ENCODE measurements around the gene SLC25A39.
A peak's percentile ranks its signal among the peaks of the same experiment; 100 is the strongest.
"Not testable (repeated sequence)": the region's sequence is repeated elsewhere in the genome, so short reads cannot be mapped to it uniquely, and the experiment has no call there.

SLC25A39 gene

DNA sequence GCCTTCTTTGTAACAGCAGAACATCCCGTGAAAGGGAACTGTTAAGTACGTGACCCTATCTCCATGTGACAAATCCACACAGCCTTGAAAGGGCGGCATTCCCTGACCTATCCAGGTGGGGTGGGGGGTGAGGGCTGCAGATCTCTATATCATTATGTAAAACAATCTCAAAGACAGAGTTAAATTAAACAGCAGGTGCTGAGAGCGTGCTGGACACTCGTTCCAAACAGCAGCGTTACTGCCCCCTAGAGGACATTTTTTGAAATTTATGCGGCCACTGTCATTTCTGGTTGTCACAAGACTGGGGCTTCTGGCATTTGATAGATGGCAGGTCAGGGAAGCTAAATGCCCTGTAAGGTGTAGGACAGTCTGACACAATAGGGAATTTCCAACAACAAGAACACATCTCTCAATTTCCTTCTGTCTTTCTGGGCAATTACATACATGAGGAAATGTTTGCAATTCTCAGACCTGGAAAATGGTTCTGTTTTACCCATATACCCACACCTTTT lies 6.7 kb upstream of the SLC25A39 start:
- ATAC-seq = peak; percentile 47
- DNase-seq = peak; percentile 75
- Mint-ChIP-seq H3K9me3 (no peaks in the 10 kb centered on the region), H3K4me1 (peaks cover 18% of the 10 kb centered on the region), H3K27ac (peak overlapping the region; percentile 19), H3K36me3 (ENCODE audit: low read depth) (no peaks in the 10 kb centered on the region), H3K4me3 (no peak overlapping the region), H3K27me3 (no peaks in the 10 kb centered on the region)

DNA sequence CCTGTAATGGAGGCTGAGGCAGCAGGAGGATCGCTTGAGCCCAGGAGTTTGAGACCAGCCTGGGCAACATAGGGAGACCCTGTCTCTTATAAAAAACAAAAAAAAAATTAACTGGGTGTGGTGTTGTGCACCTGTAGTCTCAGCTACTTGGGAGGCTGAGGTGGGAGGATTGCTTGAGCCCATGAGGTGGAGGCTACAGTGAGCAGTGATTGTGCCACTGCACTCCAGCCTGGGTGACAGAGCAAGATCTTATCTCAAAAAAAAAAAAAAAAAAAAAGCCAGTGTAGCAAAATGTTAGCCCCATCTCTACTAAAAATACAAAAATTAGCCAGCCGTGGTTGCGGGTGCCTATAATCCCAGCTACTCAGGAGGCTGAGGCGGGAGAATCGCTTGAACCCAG lies 5.6 kb upstream of the SLC25A39 start:
- not testable (repeated sequence) for H3K4me3 Mint-ChIP-seq; H3K9me3 Mint-ChIP-seq; ATAC-seq; H3K27me3 Mint-ChIP-seq; H3K27ac Mint-ChIP-seq; H3K36me3 Mint-ChIP-seq (ENCODE audit: low read depth); DNase-seq
- H3K4me1 Mint-ChIP-seq = peaks cover 26% of the 10 kb centered on the region

DNA sequence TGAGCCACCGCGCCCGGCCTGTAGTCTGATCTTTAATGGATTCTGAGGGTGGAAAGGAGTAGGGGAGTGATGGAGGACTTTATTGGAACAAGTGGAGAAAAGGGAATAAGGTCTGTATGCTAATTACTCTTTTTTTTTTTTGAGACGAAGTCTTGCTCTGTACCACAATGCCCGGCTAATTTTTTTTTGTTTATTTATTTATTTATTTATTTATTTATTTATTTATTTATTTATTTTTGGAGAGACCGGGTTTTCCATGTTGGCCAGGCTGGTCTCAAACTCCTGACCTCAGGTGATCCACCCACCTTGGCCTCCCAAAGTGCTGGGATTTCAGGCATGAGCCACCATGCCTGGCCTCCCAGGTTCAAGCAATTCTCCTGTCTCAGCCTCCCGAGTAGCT lies 4.9 kb upstream of the SLC25A39 start:
- not testable (repeated sequence) for H3K27me3 Mint-ChIP-seq; ATAC-seq; H3K36me3 Mint-ChIP-seq (ENCODE audit: low read depth); H3K9me3 Mint-ChIP-seq; DNase-seq; H3K27ac Mint-ChIP-seq; H3K4me3 Mint-ChIP-seq
- peaks cover 30% of the 10 kb centered on the region for H3K4me1 Mint-ChIP-seq

DNA sequence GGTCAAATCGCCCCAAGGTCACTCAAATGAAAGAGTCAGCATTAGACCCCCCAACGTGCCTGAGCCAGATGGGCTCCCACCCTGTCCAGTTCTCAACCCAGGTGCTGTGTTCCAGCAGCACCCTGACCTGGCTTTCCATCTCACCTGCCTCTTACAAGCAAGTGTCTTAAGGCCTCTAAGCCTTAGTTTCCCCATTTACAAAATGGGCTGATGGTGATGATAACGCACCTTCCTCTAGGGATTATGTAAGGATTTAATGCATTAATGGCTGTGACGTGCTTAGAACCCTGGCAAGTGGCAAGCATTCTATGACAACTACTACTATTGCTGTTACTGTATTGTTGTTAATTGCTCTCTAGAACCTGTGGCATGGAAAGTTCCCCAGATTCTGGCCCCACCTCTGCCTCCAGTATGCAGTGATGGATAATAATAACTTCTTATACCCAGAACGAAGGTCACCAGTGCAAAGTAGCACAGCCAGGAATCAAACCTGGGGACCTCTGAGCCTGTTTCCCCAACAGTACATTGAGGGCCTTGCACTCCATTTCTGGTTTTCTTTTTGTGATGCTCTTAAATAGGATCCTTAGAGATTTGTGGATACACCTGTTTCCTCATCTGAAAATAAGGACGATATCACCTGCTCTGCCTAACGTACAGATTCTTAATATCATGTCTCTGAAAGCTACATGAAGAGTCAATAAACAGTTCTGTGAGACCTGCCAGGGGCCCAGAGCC lies 3.3 kb upstream of the SLC25A39 start:
- Mint-ChIP-seq H3K27me3 (no peaks in the 10 kb centered on the region), H3K9me3 (no peaks in the 10 kb centered on the region), H3K4me1 (peaks cover 40% of the 10 kb centered on the region), H3K4me3 (peak overlapping the region; percentile 29), H3K27ac (peak overlapping the region; percentile 35), H3K36me3 (ENCODE audit: low read depth) (peaks cover 2% of the 10 kb centered on the region)
- no peak for ATAC-seq
- no peak for DNase-seq

DNA sequence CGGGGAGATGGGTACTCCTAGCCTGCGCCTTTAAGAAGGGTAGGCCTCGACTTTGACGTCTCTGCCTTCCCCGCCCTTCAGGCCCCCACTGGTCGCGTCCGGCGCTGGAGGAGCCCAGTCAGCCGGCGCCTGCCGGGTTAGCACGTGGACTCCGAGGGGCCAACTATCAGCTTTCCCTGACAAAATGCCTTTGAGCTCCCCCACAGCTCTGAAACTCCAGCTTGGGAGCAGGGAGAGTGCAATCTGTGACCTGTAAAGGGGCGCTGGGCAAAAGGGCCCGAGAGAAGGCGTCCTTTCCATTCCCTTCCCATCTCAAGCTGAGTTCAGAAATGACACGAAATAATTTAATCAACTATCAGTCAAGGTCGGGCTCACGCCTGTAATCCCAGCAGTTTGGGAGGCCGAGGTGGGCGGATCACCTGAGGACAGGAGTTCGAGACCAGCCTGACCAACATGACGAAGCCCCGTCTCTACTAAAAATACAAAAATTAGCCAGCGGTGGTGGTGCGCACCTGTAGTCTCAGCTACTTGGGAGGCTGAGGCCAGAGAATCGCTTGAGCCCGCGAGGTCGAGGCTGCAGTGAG lies 2.3 kb upstream of the SLC25A39 start:
- Mint-ChIP-seq H3K4me1 (peaks cover 40% of the 10 kb centered on the region), H3K36me3 (ENCODE audit: low read depth) (peaks cover 4% of the 10 kb centered on the region), H3K9me3 (no peaks in the 10 kb centered on the region), H3K27ac (peak overlapping the region; percentile 84), H3K27me3 (no peaks in the 10 kb centered on the region), H3K4me3 (peak overlapping the region; percentile 87)
- ATAC-seq = peak; percentile 75
- DNase-seq = peak; percentile 89

DNA sequence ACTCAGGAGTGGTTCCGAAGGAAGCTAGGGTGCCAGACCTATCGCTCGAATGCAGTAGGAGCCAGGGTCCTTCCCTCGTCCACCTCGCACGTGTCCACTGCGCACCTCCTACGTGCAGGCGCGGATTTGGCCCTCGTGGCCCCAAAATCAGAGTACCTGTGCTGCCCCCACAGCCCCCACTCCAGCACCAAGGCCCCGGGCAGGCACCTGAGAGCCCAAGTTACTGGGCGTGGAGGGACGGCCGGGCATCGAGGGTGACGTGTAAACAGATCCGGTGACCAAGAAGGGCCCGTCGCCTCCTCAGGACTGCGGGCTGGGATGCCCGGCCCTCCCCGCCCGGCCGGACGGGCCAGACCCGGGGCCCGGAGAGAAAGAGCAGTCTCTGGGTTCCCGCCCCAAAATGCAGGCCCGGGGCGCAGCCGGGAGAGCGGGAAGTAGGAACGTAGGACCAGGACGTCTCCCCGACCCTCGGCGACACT lies 492 bp downstream of the SLC25A39 start:
- H3K9me3 Mint-ChIP-seq = no peaks in the 10 kb centered on the region
- H3K27ac Mint-ChIP-seq = peak overlapping the region; percentile 73
- H3K4me3 Mint-ChIP-seq = peak overlapping the region; percentile 83
- H3K4me1 Mint-ChIP-seq = peaks cover 32% of the 10 kb centered on the region
- ATAC-seq (no peak), DNase-seq (no peak)
- H3K36me3 Mint-ChIP-seq (ENCODE audit: low read depth) = peaks cover 9% of the 10 kb centered on the region
- H3K27me3 Mint-ChIP-seq = no peaks in the 10 kb centered on the region

DNA sequence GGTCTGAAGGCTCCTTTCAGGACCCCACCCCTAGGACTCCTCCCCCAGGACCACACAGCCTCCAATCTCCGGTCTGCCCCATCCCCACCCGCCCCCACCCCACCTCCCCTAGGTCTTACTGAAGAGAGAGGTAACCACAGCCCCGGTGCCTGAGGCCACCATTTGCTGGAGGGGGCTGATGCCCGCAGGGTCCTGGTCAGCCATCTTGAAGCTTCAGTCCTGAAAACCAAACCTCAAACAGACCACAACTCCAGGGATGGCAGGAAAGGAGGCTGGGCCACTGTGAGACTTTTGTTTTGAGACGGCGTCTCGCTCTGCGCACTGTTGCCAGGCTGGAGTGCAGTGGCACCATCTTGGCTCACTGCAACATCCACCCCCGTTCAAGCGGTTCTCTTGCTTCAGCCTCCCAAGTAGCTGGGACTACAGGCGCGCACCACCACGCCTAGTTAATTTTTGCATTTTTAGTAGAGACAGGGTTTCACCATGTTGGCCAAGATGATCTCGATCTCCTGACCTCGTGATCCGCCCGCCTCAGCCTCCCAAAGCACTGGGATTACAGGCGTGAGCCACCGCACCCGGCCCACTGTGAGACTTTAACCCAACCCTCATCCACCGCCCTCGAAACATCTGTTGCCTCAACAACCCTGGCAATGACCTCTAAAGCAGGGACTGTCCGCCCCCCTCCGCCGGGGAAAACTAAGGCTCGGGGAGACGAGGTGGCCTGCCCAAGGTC lies 1.1 kb downstream of the SLC25A39 start:
- ATAC-seq = no peak
- Mint-ChIP-seq H3K36me3 (ENCODE audit: low read depth) (peaks cover 9% of the 10 kb centered on the region), H3K9me3 (no peaks in the 10 kb centered on the region), H3K4me1 (peaks cover 32% of the 10 kb centered on the region), H3K27me3 (no peaks in the 10 kb centered on the region), H3K4me3 (peak overlapping the region; percentile 83), H3K27ac (peak overlapping the region; percentile 73)
- no peak for DNase-seq

DNA sequence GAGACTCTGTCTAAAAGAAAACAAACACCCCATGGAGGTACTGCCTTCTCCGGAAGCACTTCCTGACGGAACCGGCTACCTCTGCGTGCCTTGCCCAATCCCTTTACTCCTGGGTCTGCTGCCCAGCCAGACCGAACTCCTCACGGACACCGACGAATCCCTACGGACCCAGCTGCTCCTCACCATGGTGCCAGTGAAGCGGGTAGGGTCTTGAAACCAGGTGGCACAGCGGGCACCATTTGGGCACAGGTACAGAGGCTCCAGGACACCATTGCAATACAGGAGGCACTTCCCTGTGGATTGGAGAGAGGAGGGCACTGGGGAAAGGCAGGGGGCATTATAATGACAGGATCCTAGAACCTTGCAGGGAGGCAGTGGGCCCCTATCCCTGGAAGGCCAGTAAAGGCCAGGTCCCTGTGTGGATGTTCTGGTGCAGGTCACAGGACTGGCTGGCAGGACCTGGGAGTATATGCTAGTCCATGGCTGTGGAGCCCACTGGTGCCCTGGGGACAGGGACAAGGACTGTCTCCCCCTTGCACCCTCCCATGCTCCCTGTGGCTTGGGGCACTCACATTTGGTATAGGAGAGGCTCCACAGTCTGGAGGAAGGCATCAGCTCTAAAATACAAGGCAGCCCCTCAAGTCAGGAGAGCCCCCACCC lies 2.3 kb downstream of the SLC25A39 start:
- H3K4me3 Mint-ChIP-seq = no peak overlapping the region

DNA sequence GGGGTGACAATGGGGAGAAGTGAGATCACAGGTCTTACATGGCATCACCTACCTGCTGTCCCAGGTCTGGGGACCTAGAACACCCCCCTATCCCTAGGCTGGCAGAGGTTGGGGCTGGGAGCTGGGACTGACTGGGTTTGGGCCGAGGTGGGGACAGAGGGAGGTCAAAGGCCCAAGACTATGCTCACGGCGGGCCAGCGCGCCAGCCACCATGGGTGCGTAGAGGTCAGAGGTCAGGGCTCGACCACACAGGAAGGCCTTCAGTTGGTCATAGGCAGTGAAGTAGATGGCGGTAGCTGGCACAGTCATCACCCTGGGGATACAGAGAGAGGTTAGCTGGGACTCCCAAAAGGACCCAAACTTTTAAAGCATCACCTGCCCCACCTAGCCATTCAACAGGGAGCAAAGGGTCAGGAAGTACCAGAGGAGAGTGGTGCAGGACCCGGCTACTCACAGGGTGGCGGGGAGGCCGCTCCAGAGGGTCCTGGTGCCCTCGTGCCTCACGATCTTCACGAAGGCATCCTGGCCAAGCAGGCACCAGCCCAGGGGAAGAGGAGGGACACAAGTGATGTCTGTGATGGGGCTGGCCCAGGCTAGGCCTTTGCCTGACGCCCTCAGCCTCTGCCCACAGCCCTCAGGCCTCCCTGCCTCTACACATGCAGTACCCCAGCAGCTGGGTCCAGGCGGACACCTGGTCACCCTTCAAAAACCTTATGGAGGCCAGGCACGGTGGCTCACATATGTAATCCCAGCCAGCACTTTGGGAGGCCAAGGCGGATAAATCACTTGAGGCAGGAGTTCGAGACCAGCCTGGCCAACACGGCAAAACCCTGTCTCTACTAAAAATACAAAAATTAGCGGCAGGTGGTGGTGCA lies 3.1 kb downstream of the SLC25A39 start:
- Mint-ChIP-seq H3K27ac (no peak overlapping the region), H3K9me3 (no peaks in the 10 kb centered on the region), H3K4me3 (no peak overlapping the region), H3K4me1 (peaks cover 28% of the 10 kb centered on the region), H3K27me3 (peaks cover 12% of the 10 kb centered on the region), H3K36me3 (ENCODE audit: low read depth) (peaks cover 9% of the 10 kb centered on the region)
- ATAC-seq = no peak
- no peak for DNase-seq

More for the DNA sequence above, 2.3 kb downstream of the SLC25A39 start:
- Mint-ChIP-seq H3K27ac (no peak overlapping the region), H3K27me3 (peaks cover 3% of the 10 kb centered on the region), H3K4me1 (peaks cover 29% of the 10 kb centered on the region), H3K9me3 (no peaks in the 10 kb centered on the region), H3K36me3 (ENCODE audit: low read depth) (peaks cover 9% of the 10 kb centered on the region)
- no peak for DNase-seq
- ATAC-seq = no peak

DNA sequence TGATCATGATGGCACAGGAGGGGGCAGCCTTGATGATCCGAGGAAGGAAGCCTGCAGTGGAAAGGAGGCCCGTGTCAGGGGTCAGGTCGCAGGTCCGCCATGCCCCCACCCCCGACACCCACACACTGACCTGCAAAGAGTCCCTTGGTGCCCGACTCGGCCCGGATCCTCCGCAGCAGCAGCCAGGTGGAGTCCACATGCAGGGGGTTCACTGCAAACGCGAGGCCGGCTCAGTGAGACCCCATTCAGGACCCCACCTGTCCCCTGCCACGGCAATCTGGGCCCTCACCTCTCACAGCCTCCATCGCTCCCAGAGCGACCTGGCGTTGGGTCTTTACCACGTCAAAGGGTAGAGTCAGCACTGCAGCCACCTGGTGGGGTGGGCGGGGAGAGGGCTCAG lies 4.6 kb downstream of the SLC25A39 start:
- peaks cover 25% of the 10 kb centered on the region for H3K27me3 Mint-ChIP-seq
- ATAC-seq = no peak
- peaks cover 9% of the 10 kb centered on the region for H3K36me3 Mint-ChIP-seq (ENCODE audit: low read depth)
- H3K4me1 Mint-ChIP-seq = peaks cover 26% of the 10 kb centered on the region
- no peak overlapping the region for H3K27ac Mint-ChIP-seq
- DNase-seq = no peak
- no peaks in the 10 kb centered on the region for H3K9me3 Mint-ChIP-seq
- no peak overlapping the region for H3K4me3 Mint-ChIP-seq

DNA sequence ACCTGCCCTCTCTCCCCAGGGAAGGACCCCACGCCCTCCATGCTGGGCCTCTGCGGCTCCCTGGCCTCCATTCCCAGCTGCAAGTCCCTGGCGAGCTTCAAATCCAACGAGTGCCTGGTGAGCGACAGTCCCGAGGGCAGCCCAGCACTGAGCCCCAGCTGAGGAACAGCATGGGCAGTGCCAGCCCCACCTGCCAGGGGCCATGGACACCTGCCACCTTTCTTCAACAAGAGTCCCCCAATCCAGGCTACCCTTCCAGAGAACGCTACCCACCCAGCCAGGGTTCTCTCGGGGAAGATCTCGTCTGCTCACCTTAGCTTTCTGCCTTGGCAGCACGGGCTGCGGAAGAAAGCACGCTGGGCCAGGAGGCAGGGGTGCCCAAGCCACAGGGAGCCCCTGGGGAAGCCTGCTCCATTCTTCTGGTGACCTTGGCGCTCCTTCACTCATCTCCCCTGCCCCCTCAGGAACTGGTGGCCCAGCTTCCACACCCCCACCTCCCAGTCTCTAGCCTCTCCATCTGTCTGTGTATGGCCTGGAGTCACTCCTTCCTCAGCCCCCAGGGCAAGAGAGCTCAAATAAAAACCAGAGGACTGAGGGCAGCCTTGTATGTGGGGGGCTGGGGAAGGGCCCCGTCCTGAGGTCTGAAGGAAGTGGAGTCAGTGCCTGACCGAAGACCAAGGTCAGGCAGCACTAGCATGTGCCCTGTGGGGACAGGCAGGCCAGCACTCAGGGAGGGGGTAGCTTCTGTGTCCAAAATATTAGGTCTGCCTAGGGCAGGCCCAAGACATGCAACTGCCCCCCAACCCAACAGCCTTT lies 6.3 kb downstream of the SLC25A39 start:
- H3K4me3 Mint-ChIP-seq = no peak overlapping the region
- no peaks in the 10 kb centered on the region for H3K9me3 Mint-ChIP-seq
- H3K27me3 Mint-ChIP-seq = peaks cover 37% of the 10 kb centered on the region
- peak; percentile 7 for ATAC-seq
- peaks cover 8% of the 10 kb centered on the region for H3K36me3 Mint-ChIP-seq (ENCODE audit: low read depth)
- peaks cover 17% of the 10 kb centered on the region for H3K4me1 Mint-ChIP-seq
- DNase-seq = no peak
- H3K27ac Mint-ChIP-seq = no peak overlapping the region

DNA sequence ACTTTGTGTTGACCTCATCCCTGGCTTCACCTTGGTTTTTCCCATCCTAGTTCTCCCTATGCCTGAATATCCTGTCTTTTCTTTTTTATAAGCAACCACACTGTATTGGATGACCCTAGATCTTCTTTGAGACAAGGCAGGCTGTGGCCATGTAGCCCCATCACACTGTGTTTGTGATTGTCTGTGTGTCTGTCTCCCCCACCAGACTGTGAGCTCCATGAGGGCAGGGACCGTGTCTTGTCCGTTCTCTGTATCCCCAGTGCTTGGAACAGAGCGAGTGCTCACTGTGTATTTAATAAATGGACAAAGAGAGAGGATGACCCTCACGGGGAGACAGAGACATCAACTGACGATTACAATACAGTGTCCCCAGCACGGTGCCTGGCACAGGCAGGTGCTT lies 7.1 kb downstream of the SLC25A39 start:
- no peak overlapping the region for H3K4me3 Mint-ChIP-seq
- H3K27me3 Mint-ChIP-seq = peaks cover 44% of the 10 kb centered on the region
- no peaks in the 10 kb centered on the region for H3K9me3 Mint-ChIP-seq
- peaks cover 15% of the 10 kb centered on the region for H3K4me1 Mint-ChIP-seq
- DNase-seq (no peak), ATAC-seq (no peak)
- H3K36me3 Mint-ChIP-seq (ENCODE audit: low read depth) = peaks cover 5% of the 10 kb centered on the region
- H3K27ac Mint-ChIP-seq = no peak overlapping the region

Measured in activated naive CD8-positive, alpha-beta T cell treated with anti-CD3 and anti-CD28 coated beads, Interleukin-2, amount 50 U/mL, for 24 hours (primary cell).